Cardiac muscle cell (in vitro differentiated cells and primary cell): Measurements from ENCODE around the gene DYRK2. TPM values are rescaled to one million over a fixed set of nuclear protein-coding genes. Genes with fewer than 3 reads are reported as not detected.
A peak's percentile ranks its signal among the peaks of the same experiment; 100 is the strongest.

Experiments
- DNase-seq, 2 donors: peaks; one replicate each; pipeline versions ENCODE4 v3.0.0 to v3.0.0-alpha.2; 2010 to 2017; ENCODE audit warnings: low read depth in 1 of 2, low spot score in 1 of 2
- H3K27ac ChIP-seq: fragments of 200-600 bp; sonication (generic); 2 replicates; pipeline ENCODE4 v1.5.1; 2016
- H3K27me3 ChIP-seq: fragments of 200-600 bp; sonication (generic); 2 replicates; pipeline ENCODE4 v1.6.0; 2016; ENCODE audit warnings: control low read depth
- H3K36me3 ChIP-seq: fragments of 200-600 bp; sonication (generic); 2 replicates; pipeline ENCODE4 v1.5.1; 2016; ENCODE audit warnings: control low read depth
- H3K4me1 ChIP-seq: fragments of 200-600 bp; sonication (generic); 2 replicates; pipeline ENCODE4 v1.8.1; 2017; ENCODE audit warnings: low read depth, mild to moderate bottlenecking, mixed run types
- H3K4me3 ChIP-seq: fragments of 200-600 bp; sonication (generic); 2 replicates; pipeline ENCODE4 v1.5.1; 2016; ENCODE audit warnings: mild to moderate bottlenecking
- H3K9me3 ChIP-seq: fragments of 200-600 bp; sonication (generic); 2 replicates; pipeline ENCODE4 v1.5.1; 2017; ENCODE audit warnings: low read depth, mild to moderate bottlenecking, control low read depth
- CTCF ChIP-seq: IDR thresholded peaks from 2 replicates; pipeline ENCODE4 v1.5.1; 2012; ENCODE audit warnings: low read depth, mild to moderate bottlenecking, low read length
- polyA plus RNA-seq: library from polyadenylated mRNA; unstranded; fragments of >200 nt; fragmentation: Nextera tagmentation; extraction: Ambion mirVana; gene quantifications from 2 replicates; pipeline ENCODE4 v1.2.1, GENCODE V29; 2016
- total RNA-seq: library from RNA; depleted of rRNA; stranded (reverse); fragments of >200 nt; gene quantifications from 2 replicates; pipeline ENCODE4 v1.2.3, GENCODE V29; 2016

The DYRK2 gene
- total and polyA plus RNA-seq, 2 experiments from 2014 or later, result 48.2 to 95.9 TPM

GRCh38 chr12:67649570-67650387 lies 1.2 kb downstream of the DYRK2 start:
- H3K4me3 ChIP-seq, result peak overlapping the region; percentile 61
- no peaks in the 10 kb centered on the region for H3K36me3 ChIP-seq
- H3K4me1 ChIP-seq, result peaks cover 34% of the 10 kb centered on the region
- peak overlapping the region; percentile 97 for H3K27ac ChIP-seq
- no peaks in the 10 kb centered on the region for H3K27me3 ChIP-seq
- peak in 1 of 2 donors; percentile 60 for DNase-seq
- TF ChIP-seq CTCF, result no peak
- H3K9me3 ChIP-seq, result no peaks in the 10 kb centered on the region

- Histone ChIP-seq H3K9me3 (no peaks in the 10 kb centered on the region), H3K4me1 (peaks cover 42% of the 10 kb centered on the region), H3K36me3 (peaks cover under 1% of the 10 kb centered on the region), H3K27ac (peak overlapping the region; percentile 97), H3K4me3 (peak overlapping the region; percentile 61), H3K27me3 (no peaks in the 10 kb centered on the region)
- TF ChIP-seq CTCF, result no peak
- no peak for DNase-seq
Observed at GRCh38 chr12:67650388-67651131, 2.0 kb downstream of the DYRK2 start.

- H3K4me1 ChIP-seq, result peaks cover 43% of the 10 kb centered on the region
- no peaks in the 10 kb centered on the region for H3K27me3 ChIP-seq
- peaks cover 3% of the 10 kb centered on the region for H3K36me3 ChIP-seq
- peak; percentile 27 to 58 for DNase-seq
- peak overlapping the region; percentile 97 for H3K27ac ChIP-seq
- TF ChIP-seq CTCF, result peak; percentile 40
- H3K9me3 ChIP-seq, result no peaks in the 10 kb centered on the region
- peak overlapping the region; percentile 61 for H3K4me3 ChIP-seq
Observed at GRCh38 chr12:67651132-67651695, 2.7 kb downstream of the DYRK2 start.

- TF ChIP-seq CTCF, result no peak
- no peak overlapping the region for H3K4me3 ChIP-seq
- DNase-seq, result no peak
- no peaks in the 10 kb centered on the region for H3K27me3 ChIP-seq
- H3K9me3 ChIP-seq, result no peaks in the 10 kb centered on the region
- peaks cover 36% of the 10 kb centered on the region for H3K36me3 ChIP-seq
- peaks cover 58% of the 10 kb centered on the region for H3K4me1 ChIP-seq
- H3K27ac ChIP-seq, result peak overlapping the region; percentile 59
Observed at GRCh38 chr12:67655829-67656228, 7.3 kb downstream of the DYRK2 start.

GRCh38 chr12:67656251-67656650 lies 7.7 kb downstream of the DYRK2 start:
- Histone ChIP-seq H3K27ac (peak overlapping the region; percentile 59), H3K9me3 (no peaks in the 10 kb centered on the region), H3K4me3 (no peak overlapping the region), H3K36me3 (peaks cover 36% of the 10 kb centered on the region), H3K27me3 (no peaks in the 10 kb centered on the region), H3K4me1 (peaks cover 62% of the 10 kb centered on the region)
- no peak for TF ChIP-seq CTCF
- no peak for DNase-seq
